Retina (tissue), 1 donor: Measurements from ENCODE around the gene FRMD1.

Experiments used
- DNase-seq: peaks from one replicate; pipeline ENCODE4 v3.0.0-alpha.2; 2016

The FRMD1 gene

DNA sequence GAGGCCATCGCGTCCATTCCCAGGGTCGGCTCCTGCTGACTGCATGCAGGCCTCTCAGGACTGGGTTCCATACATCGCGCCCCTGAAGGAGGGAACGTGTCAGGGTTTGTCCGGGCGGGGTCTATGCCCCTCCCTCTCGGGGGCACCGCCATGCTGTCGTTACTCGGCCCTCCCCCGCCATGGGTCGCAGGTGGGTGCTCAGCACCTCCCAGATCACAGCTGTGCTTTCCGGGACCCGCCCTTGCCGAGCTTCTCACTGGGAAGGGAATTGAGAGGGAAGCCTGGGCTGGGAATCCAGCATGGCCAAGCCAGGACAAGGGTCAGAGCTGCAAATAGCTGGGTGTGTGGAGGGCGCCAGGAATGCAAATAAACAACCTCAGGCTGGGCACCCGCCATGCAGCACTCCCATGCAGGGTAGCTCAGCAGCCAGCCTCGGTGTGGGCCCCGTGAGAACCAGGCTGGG is at the start of gene FRMD1:
FRMD1 (minus strand) TSS at position 270 of the 463 bp plus-strand sequence; CDS start at position 152, 118 bp downstream.
- no peak for DNase-seq

GRCh38 chr6:168128006-168128630 is 49.1 kb upstream of the FRMD1 start:
- no peak for DNase-seq

DNA sequence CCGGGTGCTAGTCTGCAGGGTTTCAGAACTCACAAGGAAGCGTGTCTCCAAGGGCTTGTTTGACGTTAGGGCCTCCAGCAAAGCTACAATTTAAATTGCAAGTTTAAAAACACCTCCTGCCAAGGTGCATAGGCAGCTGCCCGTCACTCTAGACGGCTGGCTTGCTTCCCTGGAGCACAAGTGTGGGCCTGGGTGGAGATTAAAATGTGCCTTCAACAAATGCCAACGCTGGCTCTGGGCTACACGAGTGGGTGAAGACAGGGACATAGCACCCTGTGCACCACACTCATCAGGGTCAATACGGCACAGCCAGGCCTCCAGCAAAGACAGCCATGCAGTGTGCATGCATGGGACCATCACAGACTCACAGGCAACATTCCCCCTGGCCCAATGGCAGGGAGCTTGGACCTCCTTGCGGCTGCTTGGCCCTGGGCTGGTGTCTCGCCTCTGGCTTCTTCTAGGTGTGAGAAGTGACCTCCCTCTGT is 48.4 kb upstream of the FRMD1 start:
- DNase-seq: no peak

DNA sequence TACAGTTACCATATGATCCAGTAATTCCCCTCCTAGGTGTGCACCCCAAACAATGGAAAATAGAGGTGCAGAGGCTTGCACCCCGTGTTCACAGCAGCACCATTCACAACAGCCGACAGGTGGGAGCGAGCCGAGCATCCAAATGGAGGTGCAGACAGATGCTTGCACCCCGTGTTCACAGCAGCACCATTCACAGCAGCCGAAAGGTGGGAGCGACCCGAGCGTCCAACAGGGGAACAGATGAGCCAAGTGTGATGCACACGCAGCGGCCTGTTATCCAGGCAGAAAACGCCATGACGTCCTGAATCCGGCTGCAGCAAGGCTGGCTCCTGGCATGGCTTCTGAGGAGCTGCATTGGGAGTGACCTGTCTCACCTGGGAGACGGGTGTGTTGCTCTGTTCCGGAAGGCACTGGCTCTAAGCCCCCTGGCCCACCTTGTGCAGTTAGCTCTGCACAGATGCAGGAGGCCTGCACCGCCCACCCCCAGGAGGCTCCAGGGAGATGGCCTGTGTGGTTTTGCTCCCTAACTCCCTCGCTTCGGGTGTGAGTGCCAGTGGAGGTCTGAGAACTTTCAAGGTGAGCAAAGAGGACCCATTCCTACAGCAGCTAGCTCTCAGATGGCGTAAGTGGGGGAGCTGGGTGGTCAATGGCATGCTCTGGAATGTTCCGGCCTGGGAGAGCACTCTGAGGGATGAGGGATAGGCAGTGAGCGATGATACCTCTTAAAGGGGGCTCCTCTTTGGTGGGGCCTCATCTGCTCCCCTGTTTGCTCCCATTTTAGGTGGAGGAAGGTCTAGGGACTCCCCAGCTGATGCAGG is 47.8 kb upstream of the FRMD1 start:
- DNase-seq: no peak

DNA sequence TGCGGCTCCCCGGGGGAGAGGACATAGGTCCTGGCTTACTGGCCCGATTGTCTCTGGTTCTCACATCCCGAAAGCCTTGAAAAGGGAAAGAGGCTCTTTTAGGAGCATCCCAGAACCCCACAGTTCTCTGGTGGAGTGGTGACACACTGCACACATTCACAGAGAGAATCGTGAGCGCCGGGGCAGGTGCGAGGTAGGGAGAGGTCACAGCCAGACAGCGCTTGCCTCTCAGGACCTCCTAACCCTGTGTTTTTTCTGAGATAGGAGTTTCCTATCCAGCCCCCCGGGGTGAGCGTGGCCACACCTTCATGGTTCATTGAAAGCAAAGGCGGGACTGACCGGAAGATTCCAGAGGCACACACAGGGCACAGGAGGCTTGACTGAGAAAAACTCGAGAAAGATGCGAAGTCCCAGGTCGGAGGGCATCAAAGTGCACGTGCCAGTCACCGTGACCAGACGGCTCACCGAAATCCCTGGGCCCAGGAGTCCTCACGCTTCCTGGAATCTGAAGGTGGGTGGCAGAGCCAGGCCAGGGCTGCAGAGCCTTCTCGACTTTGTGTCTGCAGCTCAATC is 46.5 kb upstream of the FRMD1 start:
- DNase-seq: no peak

DNA sequence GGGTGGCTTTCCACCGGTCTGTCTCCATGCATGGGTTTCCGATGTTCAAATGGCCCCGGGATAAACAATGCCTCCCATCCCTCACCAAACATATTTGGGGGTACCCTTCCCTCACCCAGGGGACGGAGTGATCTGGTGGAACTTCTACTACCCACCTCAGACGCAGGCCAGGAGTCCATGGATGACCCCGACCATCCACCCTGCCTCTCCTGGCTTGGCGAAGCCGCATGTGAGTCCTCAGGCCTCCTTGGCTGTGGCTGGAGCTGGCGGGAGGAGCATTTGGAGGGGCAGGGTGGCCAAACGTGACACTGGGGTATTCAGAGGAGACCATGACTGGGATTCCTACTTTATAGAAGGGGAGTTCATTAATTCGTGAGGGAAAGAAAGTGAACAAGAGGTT is 45.9 kb upstream of the FRMD1 start:
- DNase-seq: no peak

- no peak for DNase-seq
These were observed 45.1 kb upstream of the FRMD1 start for GRCh38 chr6:168124158-168124557.

DNA sequence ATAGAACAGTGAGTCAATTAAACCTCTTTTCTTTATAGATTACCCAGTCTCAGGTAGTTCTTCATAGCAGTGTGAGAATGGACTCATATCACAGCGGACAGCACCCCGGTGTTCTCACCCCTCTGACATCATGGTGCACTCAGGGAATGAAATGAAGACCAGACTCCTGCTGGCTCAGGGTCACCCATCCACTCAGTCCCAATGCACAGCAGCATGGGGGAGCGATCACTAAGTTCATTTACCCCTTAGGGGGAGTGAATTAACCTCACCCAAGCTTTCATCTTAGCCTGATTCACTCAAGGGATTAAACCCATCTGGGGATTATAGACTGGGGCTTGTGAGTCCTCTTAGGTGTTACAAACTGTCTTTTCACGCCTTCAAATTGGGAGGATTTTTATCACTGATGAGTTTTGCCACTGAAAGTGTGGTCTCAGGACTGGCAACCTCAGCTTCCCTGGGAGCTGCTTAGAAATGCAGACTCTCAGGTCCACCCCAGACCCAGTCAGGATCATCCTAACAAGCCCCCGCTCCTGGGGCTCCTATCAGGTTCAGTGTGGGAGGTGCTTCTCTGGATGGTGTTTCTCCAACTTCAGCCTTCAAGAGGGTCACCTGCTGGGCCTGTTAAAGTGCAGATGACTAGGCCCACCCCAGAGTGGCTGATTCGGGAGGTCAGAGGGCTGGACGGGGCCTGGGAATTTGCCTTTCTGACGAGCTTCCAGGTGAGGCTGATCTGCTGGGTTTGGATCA is 44.3 kb upstream of the FRMD1 start:
- DNase-seq: no peak

DNA sequence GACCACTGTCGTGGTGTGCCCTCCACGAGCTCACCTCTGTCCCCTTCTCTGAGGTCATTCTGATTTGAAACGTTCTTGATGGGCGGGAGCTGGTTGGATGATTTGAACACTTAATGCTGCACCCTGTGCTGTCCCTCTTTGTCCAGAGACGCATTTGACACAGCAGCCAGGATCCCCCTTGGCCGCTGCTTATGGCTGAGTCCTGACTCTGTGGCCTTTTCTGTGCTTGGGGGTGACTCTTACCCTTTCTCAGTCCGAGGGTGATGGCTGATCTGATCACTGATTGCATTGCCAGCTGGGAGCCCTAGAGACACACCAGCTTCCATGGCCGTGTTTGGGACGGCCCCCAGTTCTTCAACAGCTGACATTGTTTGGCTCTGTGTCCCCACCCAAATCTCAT is 43.5 kb upstream of the FRMD1 start:
- DNase-seq: no peak

GRCh38 chr6:168122011-168122410 is 43.0 kb upstream of the FRMD1 start:
- no peak for DNase-seq

GRCh38 chr6:168121303-168121665 is 42.3 kb upstream of the FRMD1 start:
- no peak for DNase-seq

GRCh38 chr6:168120390-168121302 is 41.6 kb upstream of the FRMD1 start:
- DNase-seq: no peak

DNA sequence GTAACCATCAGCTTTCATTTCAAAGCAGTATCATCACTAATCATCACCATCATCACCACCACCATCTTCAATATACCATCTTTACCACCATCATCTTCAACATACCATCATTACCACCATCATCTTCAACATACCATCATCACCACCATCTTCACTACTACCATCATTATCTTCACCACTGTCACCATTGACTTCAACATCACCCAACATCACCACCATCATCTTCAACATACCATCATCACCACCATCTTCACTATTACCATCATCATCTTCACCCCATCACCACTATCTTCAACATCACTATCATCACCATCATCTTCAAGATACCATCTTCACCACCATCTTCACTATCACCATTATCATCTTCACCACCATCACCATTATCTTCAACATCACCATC is 40.5 kb upstream of the FRMD1 start:
- no peak for DNase-seq

- no peak for DNase-seq
These were observed 39.9 kb upstream of the FRMD1 start for GRCh38 chr6:168118935-168119334.

DNA sequence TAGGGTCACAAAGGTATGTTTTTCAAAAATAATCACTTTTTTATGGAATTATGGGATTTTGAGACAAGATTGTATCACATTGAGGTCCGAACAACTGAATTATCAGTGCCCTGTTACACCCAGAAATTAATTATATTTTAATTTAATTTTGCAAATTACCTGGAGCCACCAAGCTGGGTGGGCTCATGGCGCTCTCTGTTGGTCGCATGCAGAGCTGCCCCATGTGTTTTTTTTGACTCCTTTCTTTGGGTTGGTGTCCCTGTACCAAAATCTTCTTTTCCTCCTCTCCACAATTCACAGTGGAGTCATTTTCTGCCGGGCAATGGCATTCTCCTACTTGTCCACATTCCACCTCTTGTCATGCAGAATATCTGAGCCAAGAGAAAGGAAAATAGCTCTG is 38.9 kb upstream of the FRMD1 start:
- no peak for DNase-seq

- no peak for DNase-seq
These were observed 38.2 kb upstream of the FRMD1 start for GRCh38 chr6:168116975-168117899.

- no peak for DNase-seq
These were observed 37.5 kb upstream of the FRMD1 start for GRCh38 chr6:168116438-168116974.

DNA sequence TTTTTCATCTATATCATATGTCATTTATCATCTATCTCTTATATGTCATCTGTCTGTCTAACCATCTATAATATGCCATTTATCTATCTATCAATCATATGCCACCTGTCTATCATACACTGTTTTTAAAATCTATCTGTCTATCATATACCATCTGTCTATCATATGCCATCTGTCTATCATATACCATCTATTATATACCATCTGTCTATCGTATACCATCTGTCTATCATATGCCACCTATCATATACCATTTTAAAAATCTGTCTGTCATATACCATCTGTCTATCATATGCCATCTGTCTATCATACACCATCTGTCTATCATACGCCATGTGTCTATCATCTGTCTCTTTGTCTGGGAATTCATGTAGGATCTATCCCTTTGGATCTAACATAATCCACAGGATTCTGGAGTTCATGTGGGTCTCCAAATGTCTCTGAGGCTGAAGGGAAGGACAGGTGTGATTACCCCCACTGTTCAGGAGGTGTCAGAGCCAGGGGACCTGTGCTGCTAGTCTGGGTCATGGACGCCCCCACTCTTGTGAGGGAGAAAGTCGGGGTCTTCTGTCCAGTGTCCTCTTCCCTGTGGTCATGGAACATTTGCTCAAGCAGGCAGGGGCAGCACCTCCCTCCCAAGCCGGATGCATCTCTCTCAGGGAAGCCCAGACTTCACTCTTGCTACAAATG is 36.9 kb upstream of the FRMD1 start:
- DNase-seq: no peak

- DNase-seq: no peak
These were observed 34.2 kb upstream of the FRMD1 start for GRCh38 chr6:168113226-168113625.

GRCh38 chr6:168111911-168112310 is 32.9 kb upstream of the FRMD1 start:
- no peak for DNase-seq
